GM23248 (cell line): Measurements from ENCODE around the gene TXN2.

Source experiments
- EZH2 ChIP-seq: fragments of 200-600 bp; sonication (generic); IDR thresholded peaks from 2 replicates; pipeline ENCODE4 v1.6.1; 2018; ENCODE audit warnings: antibody characterized with exemption, mild to moderate bottlenecking; ENCODE audit not compliant: insufficient read depth, poor library complexity, severe bottlenecking
- EZH2phosphoT487 ChIP-seq: fragments of 200-600 bp; sonication (generic); IDR thresholded peaks from 2 replicates; pipeline ENCODE4 v1.6.1; 2018; ENCODE audit warnings: antibody characterized with exemption, moderate library complexity, mild to moderate bottlenecking, low read depth; ENCODE audit not compliant: insufficient read depth

DNA sequence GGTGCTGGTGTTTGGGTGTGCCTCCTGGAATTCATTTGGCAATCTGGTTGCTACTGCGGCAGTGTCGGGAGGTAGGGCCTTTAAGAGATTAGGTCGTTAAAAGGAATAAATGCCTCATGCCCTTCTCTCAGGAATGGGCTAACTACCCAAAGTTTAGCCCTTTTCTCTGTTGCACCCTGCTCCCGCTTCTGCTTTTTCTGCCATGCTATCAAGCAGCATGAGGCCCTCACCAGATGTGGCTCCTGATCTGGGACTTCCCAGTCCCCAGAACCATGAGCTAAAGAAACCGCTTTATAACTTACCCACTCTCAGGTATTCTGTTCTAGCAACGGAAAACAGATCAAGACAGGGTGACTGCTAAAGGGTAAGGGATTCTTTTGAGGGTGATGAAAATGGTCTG lies 41.2 kb upstream of the TXN2 start:
- no peak for TF ChIP-seq EZH2
- no peak for TF ChIP-seq EZH2phosphoT487
